HG02943 (cell line): ENCODE results near the gene TMEM134.

Experiments
- ATAC-seq: cut with Tn5 transposase; IDR thresholded peaks from one replicate; pipeline ENCODE4 v1.9.1; 2021; ENCODE audit warnings: mild to moderate bottlenecking, low read depth, moderate library complexity; ENCODE audit not compliant: unreplicated experiment

TMEM134 gene

GRCh38 chr11:67440229-67441097, 28.6 kb downstream of the TMEM134 start:
- ATAC-seq: no peak

DNA sequence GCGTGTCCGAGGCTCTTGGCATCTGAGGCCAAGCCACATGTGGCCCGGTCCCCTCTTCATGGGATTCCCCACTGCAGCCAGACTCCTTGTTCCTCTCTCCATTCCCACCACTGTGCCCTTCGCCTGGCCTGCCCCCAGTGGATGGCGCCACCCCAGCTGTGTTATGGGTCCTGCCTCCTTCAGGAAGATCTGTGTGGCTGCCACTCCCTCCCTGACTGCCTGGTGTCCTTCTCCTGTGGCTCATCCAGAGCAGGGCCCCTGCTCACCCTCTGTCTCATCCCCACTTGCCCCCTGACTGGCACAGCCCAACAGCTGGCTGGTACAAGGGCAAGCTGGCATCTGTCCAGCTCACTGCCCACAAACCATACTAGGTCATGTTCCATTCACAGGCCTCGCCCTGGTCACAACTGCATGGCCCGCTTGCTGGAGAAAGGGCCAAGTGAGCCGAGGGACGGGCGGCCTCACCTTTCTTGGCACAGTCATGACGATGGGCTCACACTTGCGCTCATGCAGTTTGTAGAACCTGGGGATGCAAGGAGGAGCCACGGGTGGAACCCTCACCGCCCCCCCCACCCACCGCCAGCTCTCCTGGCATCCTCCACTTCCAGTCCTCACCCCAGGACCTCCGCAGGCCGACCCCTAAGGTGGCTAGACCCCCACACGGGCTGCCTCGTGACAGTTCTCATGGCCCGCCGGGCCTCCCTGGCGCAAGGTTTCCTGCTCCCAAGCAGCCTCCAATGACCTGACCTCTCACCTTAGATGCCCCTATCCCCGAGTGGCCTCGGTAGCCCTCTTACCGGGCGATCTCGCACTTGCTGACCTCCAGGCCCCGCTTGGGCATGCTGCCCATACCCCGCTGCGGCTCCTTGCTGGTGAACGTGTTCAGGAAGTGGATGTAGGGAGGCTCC, 29.5 kb downstream of the TMEM134 start:
- ATAC-seq: no peak

- ATAC-seq: no peak
Measured at GRCh38 chr11:67438158-67438902, 30.7 kb downstream of the TMEM134 start.

DNA sequence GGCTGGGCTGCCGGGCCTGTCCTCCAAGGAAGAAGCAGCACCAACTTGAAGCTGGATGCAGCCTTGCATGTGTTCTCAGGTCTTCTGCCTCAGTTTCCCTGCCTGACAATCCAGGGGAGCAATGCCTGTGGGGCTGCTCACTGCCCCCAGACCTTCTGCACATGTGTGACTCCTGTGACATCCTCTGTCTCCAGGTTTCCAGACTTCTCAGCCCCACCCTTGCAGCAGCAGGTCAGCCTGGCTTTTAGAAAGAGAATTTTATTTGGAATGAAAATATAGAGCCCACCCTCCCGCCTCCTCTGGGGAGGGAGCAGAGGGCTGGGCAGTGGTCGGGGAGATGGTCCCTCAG, 31.3 kb downstream of the TMEM134 start:
- no peak for ATAC-seq

DNA sequence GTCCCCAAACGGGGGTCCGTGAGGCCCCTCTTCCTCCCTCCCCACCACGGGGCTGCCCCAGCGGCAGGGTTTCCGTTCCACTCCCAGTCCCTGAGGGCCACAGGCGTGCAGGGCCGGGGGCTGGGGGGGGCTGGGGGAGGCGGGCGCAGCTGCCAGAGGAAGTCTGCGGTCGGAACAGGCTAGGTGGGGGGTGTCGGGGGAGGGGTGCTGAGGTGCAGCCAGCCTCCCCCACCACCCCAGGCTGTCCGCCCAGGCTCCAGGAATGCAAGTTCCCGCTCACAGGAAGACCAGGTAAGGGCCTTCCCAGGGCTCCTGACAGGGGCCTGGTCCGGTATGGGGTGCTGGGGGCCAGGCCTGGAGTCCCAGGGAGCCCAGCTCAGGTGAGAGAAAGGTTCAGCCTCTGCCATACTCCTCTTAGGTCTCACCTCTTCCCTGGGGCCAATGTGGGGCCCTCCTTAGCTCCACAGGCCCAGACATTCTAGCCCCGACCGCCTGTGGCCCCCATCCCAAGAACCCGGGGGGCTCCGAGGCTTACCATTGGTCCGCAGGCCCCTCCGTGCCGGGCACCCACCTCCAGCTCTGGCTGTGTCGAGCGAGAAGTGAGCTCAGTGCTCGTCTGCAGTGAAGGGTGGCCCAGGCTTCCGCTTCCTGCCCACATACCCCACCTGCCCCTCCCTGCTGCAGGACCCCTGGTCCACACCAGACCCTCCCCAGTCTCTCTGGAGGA, 31.8 kb downstream of the TMEM134 start, which contains the start of gene PTPRCAP:
Gene PTPRCAP, minus strand, starts transcription at position 601 of the 727 bp plus-strand sequence. Its CDS starts 63 bp downstream, at position 538.
- no peak for ATAC-seq

GRCh38 chr11:67436459-67437081, 32.5 kb downstream of the TMEM134 start:
- no peak for ATAC-seq

DNA sequence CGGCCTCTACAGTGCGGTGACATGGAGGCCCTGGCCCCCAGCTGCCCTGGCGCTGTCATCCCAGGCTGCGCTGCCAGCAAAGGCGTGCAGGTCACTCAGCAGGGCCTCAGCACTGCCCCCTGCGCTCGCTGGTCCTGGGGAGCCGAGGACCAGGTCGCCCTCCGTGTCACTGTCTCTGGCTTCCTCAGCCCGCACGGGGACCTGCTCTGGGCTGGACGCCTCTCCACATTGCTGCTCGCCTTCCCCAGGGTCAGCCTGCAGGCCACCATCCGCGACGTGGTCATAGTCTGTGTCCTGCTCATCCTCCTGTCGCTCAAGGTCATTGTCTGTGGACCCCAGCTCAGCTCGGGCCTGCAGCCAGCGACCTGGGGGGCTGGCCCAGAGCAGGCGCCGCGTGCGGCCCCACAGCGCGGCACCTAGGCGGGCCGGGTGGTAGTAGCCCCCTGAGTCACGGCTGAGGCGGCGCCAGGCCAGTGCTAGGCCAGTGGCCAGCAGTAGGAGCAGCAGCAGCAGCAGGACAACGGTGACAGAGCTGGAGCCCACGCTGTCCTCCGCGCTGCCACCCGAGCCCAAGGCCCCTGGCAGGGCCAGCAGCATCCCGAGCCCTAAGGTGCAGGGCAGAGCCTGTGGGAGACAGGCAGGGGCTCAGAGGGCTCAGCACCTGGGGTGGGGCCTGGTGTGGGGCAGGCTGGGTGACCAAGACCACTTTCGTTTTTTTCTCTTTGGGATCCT, 33.2 kb downstream of the TMEM134 start:
- no peak for ATAC-seq

- ATAC-seq: no peak
Measured at GRCh38 chr11:67435031-67435726, 33.9 kb downstream of the TMEM134 start.

DNA sequence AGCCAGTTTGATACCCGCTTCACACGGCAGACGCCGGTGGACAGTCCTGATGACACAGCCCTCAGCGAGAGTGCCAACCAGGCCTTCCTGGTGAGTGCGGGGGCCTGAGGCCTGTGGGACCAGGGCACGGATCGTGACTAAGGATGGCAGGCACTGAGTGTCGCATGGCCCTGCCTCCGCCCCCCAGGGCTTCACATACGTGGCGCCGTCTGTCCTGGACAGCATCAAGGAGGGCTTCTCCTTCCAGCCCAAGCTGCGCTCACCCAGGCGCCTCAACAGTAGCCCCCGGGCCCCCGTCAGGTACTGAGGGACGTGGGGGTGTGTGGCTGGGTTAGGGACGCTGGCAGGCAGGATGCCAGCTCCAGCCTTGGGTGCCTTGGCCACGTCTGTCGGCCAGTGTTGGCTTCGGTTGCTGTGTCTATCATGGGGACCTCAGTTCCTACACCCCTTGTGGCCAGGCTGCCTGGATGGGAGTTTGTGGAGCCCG, 34.6 kb downstream of the TMEM134 start:
- no peak for ATAC-seq

DNA sequence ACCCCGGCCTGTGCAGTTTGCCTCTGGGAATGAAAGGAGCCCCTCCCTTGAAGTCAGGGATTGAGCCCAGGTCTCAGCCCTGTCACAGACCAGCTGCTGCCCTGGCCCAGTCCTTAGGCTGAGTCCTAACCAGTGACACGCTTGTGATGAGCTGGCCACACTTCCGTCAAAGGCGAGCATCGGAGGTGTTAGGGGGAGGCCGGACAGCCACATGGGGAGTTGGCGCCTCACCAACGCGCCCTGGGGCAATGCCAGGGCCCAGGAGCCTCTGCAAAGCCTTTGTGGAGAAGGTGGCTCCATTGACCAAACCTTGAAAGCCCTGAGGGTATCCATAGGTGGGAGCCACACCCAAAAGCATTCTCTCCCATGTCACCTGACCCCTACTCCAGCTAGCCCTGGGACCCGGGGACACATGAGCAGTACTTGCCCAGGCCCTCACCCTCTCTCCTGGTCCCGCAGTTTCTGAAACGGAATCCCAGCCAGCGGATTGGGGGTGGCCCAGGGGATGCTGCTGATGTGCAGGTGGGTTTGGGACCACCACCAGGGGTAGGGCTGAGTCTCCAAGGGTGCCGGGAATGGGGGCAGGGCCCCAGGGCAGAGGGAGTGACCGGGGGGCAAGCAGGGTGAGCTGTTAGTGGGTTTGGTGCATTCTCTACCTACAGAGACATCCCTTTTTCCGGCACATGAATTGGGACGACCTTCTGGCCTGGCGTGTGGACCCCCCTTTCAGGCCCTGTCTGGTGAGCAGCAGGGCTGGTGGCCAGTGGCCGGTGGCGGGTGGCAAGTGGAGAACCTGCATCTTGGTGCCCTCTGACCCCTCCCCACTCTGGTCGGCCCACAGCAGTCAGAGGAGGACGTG, 35.3 kb downstream of the TMEM134 start:
- ATAC-seq: no peak

- no peak for ATAC-seq
Measured at GRCh38 chr11:67432655-67433349, 36.2 kb downstream of the TMEM134 start.

- no peak for ATAC-seq
Measured at GRCh38 chr11:67431346-67432249, 37.5 kb downstream of the TMEM134 start.

DNA sequence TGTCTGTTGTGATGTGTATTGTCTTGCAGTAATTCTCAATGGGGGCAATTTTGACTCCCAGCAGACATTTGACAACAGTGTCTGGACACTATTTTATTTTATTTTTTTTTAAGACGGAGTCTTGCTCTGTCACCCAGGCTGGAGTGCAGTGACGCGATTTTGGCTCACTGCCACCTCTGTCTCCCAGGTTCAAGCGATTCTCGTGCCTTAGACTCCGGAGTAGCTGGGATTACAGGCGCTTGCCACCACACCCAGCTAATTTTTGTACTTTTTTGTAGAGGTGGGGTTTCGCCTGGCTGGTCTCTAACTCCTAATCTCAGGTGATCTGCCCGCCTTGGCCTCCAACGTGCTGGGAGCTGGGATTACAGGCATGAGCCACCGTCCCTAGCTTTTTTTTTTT, 39.3 kb downstream of the TMEM134 start:
- no peak for ATAC-seq

GRCh38 chr11:67429038-67429668, 39.9 kb downstream of the TMEM134 start:
- no peak for ATAC-seq
